ENCODE results near the gene MCC.

Gene MCC

GRCh38 chr5:113188436-113188835 lies 299.8 kb downstream of the MCC start:
- Histone ChIP-seq H2BK15ac (replicated peaks; ENCODE audit: low read depth) (no peak overlapping the region), H3K36me3 (ENCODE audit: control insufficient read depth, insufficient read depth, low read length) (no peaks in the 10 kb centered on the region), H3K4me2 (ENCODE audit: low read length) (no peak overlapping the region), H3K9ac (ENCODE audit: low read length) (no peak overlapping the region), H3K23ac (ENCODE audit: low read length) (no peak overlapping the region), H3K4ac (ENCODE audit: low read depth, low read length) (no peak overlapping the region), H2BK120ac (ENCODE audit: low read depth, low read length) (no peak overlapping the region), H3K27me3 (ENCODE audit: insufficient read depth, low read length, poor library complexity) (no peaks in the 10 kb centered on the region), H3K79me2 (ENCODE audit: control insufficient read depth, insufficient read depth, low read length) (peaks cover 58% of the 10 kb centered on the region), H3K18ac (ENCODE audit: low read length) (no peak overlapping the region), H3K4me1 (ENCODE audit: control insufficient read depth, low read depth, low read length) (peaks cover 4% of the 10 kb centered on the region), H3K4me3 (ENCODE audit: low read length) (no peak overlapping the region), H3K79me1 (ENCODE audit: low read length) (peaks cover 47% of the 10 kb centered on the region), H3K27ac (ENCODE audit: low read depth, low read length) (no peak overlapping the region), H3K56ac (ENCODE audit: low read length) (no peak overlapping the region), H2AK5ac (ENCODE audit: low read length) (no peak overlapping the region), H4K5ac (ENCODE audit: low read length) (no peak overlapping the region), H4K8ac (ENCODE audit: low read depth, low read length) (no peak overlapping the region), H2BK5ac (ENCODE audit: low read length) (no peak overlapping the region)
- DNase-seq = no peak

GRCh38 chr5:113187906-113188305 lies 300.3 kb downstream of the MCC start:
- H4K5ac ChIP-seq (ENCODE audit: low read length) = no peak overlapping the region
- no peak overlapping the region for H4K8ac ChIP-seq (ENCODE audit: low read depth, low read length)
- peaks cover 59% of the 10 kb centered on the region for H3K79me2 ChIP-seq (ENCODE audit: control insufficient read depth, insufficient read depth, low read length)
- H3K36me3 ChIP-seq (ENCODE audit: control insufficient read depth, insufficient read depth, low read length) = no peaks in the 10 kb centered on the region
- no peak overlapping the region for H2AK5ac ChIP-seq (ENCODE audit: low read length)
- H3K56ac ChIP-seq (ENCODE audit: low read length) = no peak overlapping the region
- no CpG with 5 or more reads among the region's 3 CpGs for WGBS (ENCODE audit: extremely low coverage, insufficient coverage, low lambda C conversion rate)
- no peak overlapping the region for H3K27ac ChIP-seq (ENCODE audit: low read depth, low read length)
- H3K4me1 ChIP-seq (ENCODE audit: control insufficient read depth, low read depth, low read length) = peaks cover 4% of the 10 kb centered on the region
- H3K23ac ChIP-seq (ENCODE audit: low read length) = no peak overlapping the region
- H3K18ac ChIP-seq (ENCODE audit: low read length) = no peak overlapping the region
- H3K79me1 ChIP-seq (ENCODE audit: low read length) = peaks cover 46% of the 10 kb centered on the region
- no peak overlapping the region for H2BK5ac ChIP-seq (ENCODE audit: low read length)
- no peak overlapping the region for H2BK120ac ChIP-seq (ENCODE audit: low read depth, low read length)
- no peak overlapping the region for H3K4me2 ChIP-seq (ENCODE audit: low read length)
- no peak overlapping the region for H2BK15ac ChIP-seq (replicated peaks; ENCODE audit: low read depth)
- H3K4me3 ChIP-seq (ENCODE audit: low read length) = no peak overlapping the region
- DNase-seq = no peak
- no peaks in the 10 kb centered on the region for H3K27me3 ChIP-seq (ENCODE audit: insufficient read depth, low read length, poor library complexity)
- no peak overlapping the region for H3K9ac ChIP-seq (ENCODE audit: low read length)
- H3K4ac ChIP-seq (ENCODE audit: low read depth, low read length) = no peak overlapping the region

GRCh38 chr5:113186061-113186460 lies 302.2 kb downstream of the MCC start:
- no peak overlapping the region for H2BK15ac ChIP-seq (replicated peaks; ENCODE audit: low read depth)
- peaks cover 41% of the 10 kb centered on the region for H3K79me1 ChIP-seq (ENCODE audit: low read length)
- H4K5ac ChIP-seq (ENCODE audit: low read length) = no peak overlapping the region
- no peaks in the 10 kb centered on the region for H3K27me3 ChIP-seq (ENCODE audit: insufficient read depth, low read length, poor library complexity)
- no peak overlapping the region for H3K9ac ChIP-seq (ENCODE audit: low read length)
- no CpG with 5 or more reads among the region's 7 CpGs for WGBS (ENCODE audit: extremely low coverage, insufficient coverage, low lambda C conversion rate)
- peaks cover 53% of the 10 kb centered on the region for H3K79me2 ChIP-seq (ENCODE audit: control insufficient read depth, insufficient read depth, low read length)
- H3K4me2 ChIP-seq (ENCODE audit: low read length) = no peak overlapping the region
- H2BK120ac ChIP-seq (ENCODE audit: low read depth, low read length) = no peak overlapping the region
- no peak for DNase-seq
- H3K23ac ChIP-seq (ENCODE audit: low read length) = no peak overlapping the region
- no peak overlapping the region for H4K8ac ChIP-seq (ENCODE audit: low read depth, low read length)
- H3K27ac ChIP-seq (ENCODE audit: low read depth, low read length) = no peak overlapping the region
- H3K4me3 ChIP-seq (ENCODE audit: low read length) = no peak overlapping the region
- H3K4me1 ChIP-seq (ENCODE audit: control insufficient read depth, low read depth, low read length) = peaks cover 4% of the 10 kb centered on the region
- no peaks in the 10 kb centered on the region for H3K36me3 ChIP-seq (ENCODE audit: control insufficient read depth, insufficient read depth, low read length)
- peak overlapping the region; percentile 22 for H3K56ac ChIP-seq (ENCODE audit: low read length)
- no peak overlapping the region for H2BK5ac ChIP-seq (ENCODE audit: low read length)
- no peak overlapping the region for H3K18ac ChIP-seq (ENCODE audit: low read length)
- H3K4ac ChIP-seq (ENCODE audit: low read depth, low read length) = no peak overlapping the region
- H2AK5ac ChIP-seq (ENCODE audit: low read length) = no peak overlapping the region

GRCh38 chr5:113183694-113184093 lies 304.6 kb downstream of the MCC start:
- Histone ChIP-seq H2BK15ac (replicated peaks; ENCODE audit: low read depth) (no peak overlapping the region), H3K23ac (ENCODE audit: low read length) (no peak overlapping the region), H2BK120ac (ENCODE audit: low read depth, low read length) (no peak overlapping the region), H3K27ac (ENCODE audit: low read depth, low read length) (no peak overlapping the region), H2AK5ac (ENCODE audit: low read length) (no peak overlapping the region), H3K56ac (ENCODE audit: low read length) (no peak overlapping the region), H3K79me2 (ENCODE audit: control insufficient read depth, insufficient read depth, low read length) (peaks cover 38% of the 10 kb centered on the region), H4K5ac (ENCODE audit: low read length) (no peak overlapping the region), H3K36me3 (ENCODE audit: control insufficient read depth, insufficient read depth, low read length) (no peaks in the 10 kb centered on the region), H2BK5ac (ENCODE audit: low read length) (no peak overlapping the region), H3K4me1 (ENCODE audit: control insufficient read depth, low read depth, low read length) (peaks cover 6% of the 10 kb centered on the region), H3K4ac (ENCODE audit: low read depth, low read length) (no peak overlapping the region), H3K4me2 (ENCODE audit: low read length) (no peak overlapping the region), H3K9ac (ENCODE audit: low read length) (no peak overlapping the region), H3K4me3 (ENCODE audit: low read length) (no peak overlapping the region), H3K79me1 (ENCODE audit: low read length) (peaks cover 32% of the 10 kb centered on the region), H3K27me3 (ENCODE audit: insufficient read depth, low read length, poor library complexity) (no peaks in the 10 kb centered on the region), H3K18ac (ENCODE audit: low read length) (no peak overlapping the region), H4K8ac (ENCODE audit: low read depth, low read length) (no peak overlapping the region)
- no CpG with 5 or more reads among the region's 2 CpGs for WGBS (ENCODE audit: extremely low coverage, insufficient coverage, low lambda C conversion rate)
- DNase-seq = no peak

- H3K27ac ChIP-seq (ENCODE audit: low read depth, low read length) = no peak overlapping the region
- no peak overlapping the region for H2BK15ac ChIP-seq (replicated peaks; ENCODE audit: low read depth)
- no peaks in the 10 kb centered on the region for H3K27me3 ChIP-seq (ENCODE audit: insufficient read depth, low read length, poor library complexity)
- no peak overlapping the region for H3K56ac ChIP-seq (ENCODE audit: low read length)
- H3K4me3 ChIP-seq (ENCODE audit: low read length) = no peak overlapping the region
- no CpG with 5 or more reads among the region's 11 CpGs for WGBS (ENCODE audit: extremely low coverage, insufficient coverage, low lambda C conversion rate)
- H3K4me2 ChIP-seq (ENCODE audit: low read length) = no peak overlapping the region
- no peak overlapping the region for H2AK5ac ChIP-seq (ENCODE audit: low read length)
- no peak overlapping the region for H3K23ac ChIP-seq (ENCODE audit: low read length)
- no peak overlapping the region for H3K18ac ChIP-seq (ENCODE audit: low read length)
- no peak for DNase-seq
- H3K9ac ChIP-seq (ENCODE audit: low read length) = no peak overlapping the region
- no peak overlapping the region for H2BK120ac ChIP-seq (ENCODE audit: low read depth, low read length)
- no peak overlapping the region for H3K4ac ChIP-seq (ENCODE audit: low read depth, low read length)
- peaks cover 6% of the 10 kb centered on the region for H3K4me1 ChIP-seq (ENCODE audit: control insufficient read depth, low read depth, low read length)
- peaks cover 30% of the 10 kb centered on the region for H3K79me1 ChIP-seq (ENCODE audit: low read length)
- no peaks in the 10 kb centered on the region for H3K36me3 ChIP-seq (ENCODE audit: control insufficient read depth, insufficient read depth, low read length)
- H4K5ac ChIP-seq (ENCODE audit: low read length) = no peak overlapping the region
- H4K8ac ChIP-seq (ENCODE audit: low read depth, low read length) = no peak overlapping the region
- no peak overlapping the region for H2BK5ac ChIP-seq (ENCODE audit: low read length)
- H3K79me2 ChIP-seq (ENCODE audit: control insufficient read depth, insufficient read depth, low read length) = peaks cover 38% of the 10 kb centered on the region
Observed at GRCh38 chr5:113182658-113183344, 305.5 kb downstream of the MCC start.

GRCh38 chr5:113181853-113182490 lies 306.3 kb downstream of the MCC start:
- Histone ChIP-seq H4K5ac (ENCODE audit: low read length) (no peak overlapping the region), H3K79me2 (ENCODE audit: control insufficient read depth, insufficient read depth, low read length) (peaks cover 39% of the 10 kb centered on the region), H3K4me3 (ENCODE audit: low read length) (no peak overlapping the region), H3K79me1 (ENCODE audit: low read length) (peaks cover 29% of the 10 kb centered on the region), H3K36me3 (ENCODE audit: control insufficient read depth, insufficient read depth, low read length) (no peaks in the 10 kb centered on the region), H2AK5ac (ENCODE audit: low read length) (no peak overlapping the region), H3K23ac (ENCODE audit: low read length) (no peak overlapping the region), H3K4me2 (ENCODE audit: low read length) (no peak overlapping the region), H2BK15ac (replicated peaks; ENCODE audit: low read depth) (no peak overlapping the region), H3K27ac (ENCODE audit: low read depth, low read length) (no peak overlapping the region), H3K4ac (ENCODE audit: low read depth, low read length) (no peak overlapping the region), H3K4me1 (ENCODE audit: control insufficient read depth, low read depth, low read length) (peaks cover 6% of the 10 kb centered on the region), H3K9ac (ENCODE audit: low read length) (no peak overlapping the region), H3K56ac (ENCODE audit: low read length) (no peak overlapping the region), H2BK5ac (ENCODE audit: low read length) (no peak overlapping the region), H3K18ac (ENCODE audit: low read length) (no peak overlapping the region), H2BK120ac (ENCODE audit: low read depth, low read length) (no peak overlapping the region), H3K27me3 (ENCODE audit: insufficient read depth, low read length, poor library complexity) (no peaks in the 10 kb centered on the region), H4K8ac (ENCODE audit: low read depth, low read length) (no peak overlapping the region)
- WGBS (ENCODE audit: extremely low coverage, insufficient coverage, low lambda C conversion rate) = no CpG with 5 or more reads among the region's 3 CpGs
- no peak for DNase-seq

Data from mesendoderm (in vitro differentiated cells).